ENCODE measurements around the gene CHTOP.

Gene CHTOP

DNA sequence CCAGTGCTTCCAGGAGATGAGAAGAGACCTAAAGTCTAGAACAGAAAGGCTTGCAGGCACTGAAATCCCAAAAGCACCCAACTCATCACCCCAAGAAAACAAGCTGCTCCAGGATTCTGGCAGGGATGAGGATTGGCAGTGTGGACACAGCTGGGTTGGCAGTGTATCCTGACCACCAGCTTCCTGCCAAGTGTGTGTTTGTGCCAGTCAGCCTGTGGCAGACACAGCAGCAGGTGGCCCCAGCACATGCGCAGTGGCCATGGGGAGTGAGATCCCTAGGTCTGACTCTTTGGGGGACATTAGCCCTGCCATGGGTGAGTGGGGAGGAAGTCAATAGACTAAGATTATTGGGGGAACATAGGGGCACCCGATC lies 16.0 kb downstream of the CHTOP start:
- peaks cover 29% of the 10 kb centered on the region for H3K36me3 ChIP-seq
- no peaks in the 10 kb centered on the region for H3K27me3 ChIP-seq (ENCODE audit: insufficient read depth, low read depth, severe bottlenecking)
- H3K27ac ChIP-seq = no peak overlapping the region
- H3K4me3 ChIP-seq (ENCODE audit: low read depth, low read length) = no peak overlapping the region
- no peak for DNase-seq
- TF ChIP-seq, protein P1, sequence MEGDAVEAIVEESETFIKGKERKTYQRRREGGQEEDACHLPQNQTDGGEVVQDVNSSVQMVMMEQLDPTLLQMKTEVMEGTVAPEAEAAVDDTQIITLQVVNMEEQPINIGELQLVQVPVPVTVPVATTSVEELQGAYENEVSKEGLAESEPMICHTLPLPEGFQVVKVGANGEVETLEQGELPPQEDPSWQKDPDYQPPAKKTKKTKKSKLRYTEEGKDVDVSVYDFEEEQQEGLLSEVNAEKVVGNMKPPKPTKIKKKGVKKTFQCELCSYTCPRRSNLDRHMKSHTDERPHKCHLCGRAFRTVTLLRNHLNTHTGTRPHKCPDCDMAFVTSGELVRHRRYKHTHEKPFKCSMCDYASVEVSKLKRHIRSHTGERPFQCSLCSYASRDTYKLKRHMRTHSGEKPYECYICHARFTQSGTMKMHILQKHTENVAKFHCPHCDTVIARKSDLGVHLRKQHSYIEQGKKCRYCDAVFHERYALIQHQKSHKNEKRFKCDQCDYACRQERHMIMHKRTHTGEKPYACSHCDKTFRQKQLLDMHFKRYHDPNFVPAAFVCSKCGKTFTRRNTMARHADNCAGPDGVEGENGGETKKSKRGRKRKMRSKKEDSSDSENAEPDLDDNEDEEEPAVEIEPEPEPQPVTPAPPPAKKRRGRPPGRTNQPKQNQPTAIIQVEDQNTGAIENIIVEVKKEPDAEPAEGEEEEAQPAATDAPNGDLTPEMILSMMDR (IDR thresholded peaks at IDR 0.05; ENCODE audit: low read depth, low read length) = no peak
- peaks cover 2% of the 10 kb centered on the region for H3K9me3 ChIP-seq (ENCODE audit: severe bottlenecking)

DNA sequence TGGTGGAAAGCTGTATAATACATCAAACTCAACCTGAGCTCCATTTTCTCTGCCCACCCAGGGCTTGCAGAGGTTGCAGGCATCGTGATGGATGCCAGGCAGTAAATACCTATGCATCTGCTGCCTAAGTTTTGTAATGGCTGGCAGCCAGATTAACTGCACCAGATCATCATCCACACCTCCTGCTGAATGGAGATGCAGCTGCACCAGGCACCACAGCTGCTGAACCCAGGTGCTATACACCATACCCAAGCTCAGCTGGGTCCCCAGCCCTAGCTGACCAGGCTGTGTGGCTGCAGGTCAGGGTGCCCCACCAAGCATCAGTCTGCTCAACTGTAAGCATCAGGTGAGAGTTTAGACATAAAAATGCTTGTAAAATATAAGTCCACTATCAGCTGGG lies 17.9 kb downstream of the CHTOP start:
- peaks cover 2% of the 10 kb centered on the region for H3K9me3 ChIP-seq (ENCODE audit: severe bottlenecking)
- no peak for DNase-seq
- H3K27me3 ChIP-seq (ENCODE audit: insufficient read depth, low read depth, severe bottlenecking) = no peaks in the 10 kb centered on the region
- H3K36me3 ChIP-seq = peaks cover 9% of the 10 kb centered on the region
- no peak overlapping the region for H3K27ac ChIP-seq
- H3K4me3 ChIP-seq (ENCODE audit: low read depth, low read length) = no peak overlapping the region
- TF ChIP-seq, protein P1 (IDR thresholded peaks at IDR 0.05; ENCODE audit: low read depth, low read length) = no peak

- peaks cover 2% of the 10 kb centered on the region for H3K9me3 ChIP-seq (ENCODE audit: severe bottlenecking)
- H3K27me3 ChIP-seq (ENCODE audit: insufficient read depth, low read depth, severe bottlenecking) = no peaks in the 10 kb centered on the region
- no peak overlapping the region for H3K4me3 ChIP-seq (ENCODE audit: low read depth, low read length)
- no peaks in the 10 kb centered on the region for H3K36me3 ChIP-seq
- DNase-seq = no peak
- TF ChIP-seq, protein P1 (IDR thresholded peaks at IDR 0.05; ENCODE audit: low read depth, low read length) = no peak
- no peak overlapping the region for H3K27ac ChIP-seq
Observed at GRCh38 chr1:153652805-153653500, 19.1 kb downstream of the CHTOP start.

DNA sequence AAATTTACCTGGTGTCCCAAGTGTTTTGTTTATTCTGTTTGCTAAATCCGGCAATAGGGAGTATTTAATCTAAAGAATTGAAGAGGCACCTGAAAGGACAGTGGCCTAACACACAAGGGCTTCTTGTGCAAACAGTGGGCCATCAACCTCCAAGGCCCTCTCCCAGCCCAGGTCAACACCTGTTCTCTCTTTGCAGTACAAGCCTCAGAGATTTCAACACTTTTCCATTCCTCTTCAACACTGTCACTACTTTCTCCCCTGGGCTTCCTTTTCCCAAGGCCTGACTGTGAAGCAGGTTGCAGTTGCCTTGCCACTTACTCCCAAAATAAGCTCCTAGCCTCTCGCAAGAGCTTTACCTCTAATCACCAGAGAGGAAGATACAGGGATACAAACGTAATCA lies 21.5 kb downstream of the CHTOP start:
- no peaks in the 10 kb centered on the region for H3K27me3 ChIP-seq (ENCODE audit: insufficient read depth, low read depth, severe bottlenecking)
- peaks cover 11% of the 10 kb centered on the region for H3K36me3 ChIP-seq
- TF ChIP-seq, protein P1 (IDR thresholded peaks at IDR 0.05; ENCODE audit: low read depth, low read length) = no peak
- H3K9me3 ChIP-seq (ENCODE audit: severe bottlenecking) = no peaks in the 10 kb centered on the region
- no peak overlapping the region for H3K27ac ChIP-seq
- DNase-seq = no peak
- H3K4me3 ChIP-seq (ENCODE audit: low read depth, low read length) = no peak overlapping the region

DNA sequence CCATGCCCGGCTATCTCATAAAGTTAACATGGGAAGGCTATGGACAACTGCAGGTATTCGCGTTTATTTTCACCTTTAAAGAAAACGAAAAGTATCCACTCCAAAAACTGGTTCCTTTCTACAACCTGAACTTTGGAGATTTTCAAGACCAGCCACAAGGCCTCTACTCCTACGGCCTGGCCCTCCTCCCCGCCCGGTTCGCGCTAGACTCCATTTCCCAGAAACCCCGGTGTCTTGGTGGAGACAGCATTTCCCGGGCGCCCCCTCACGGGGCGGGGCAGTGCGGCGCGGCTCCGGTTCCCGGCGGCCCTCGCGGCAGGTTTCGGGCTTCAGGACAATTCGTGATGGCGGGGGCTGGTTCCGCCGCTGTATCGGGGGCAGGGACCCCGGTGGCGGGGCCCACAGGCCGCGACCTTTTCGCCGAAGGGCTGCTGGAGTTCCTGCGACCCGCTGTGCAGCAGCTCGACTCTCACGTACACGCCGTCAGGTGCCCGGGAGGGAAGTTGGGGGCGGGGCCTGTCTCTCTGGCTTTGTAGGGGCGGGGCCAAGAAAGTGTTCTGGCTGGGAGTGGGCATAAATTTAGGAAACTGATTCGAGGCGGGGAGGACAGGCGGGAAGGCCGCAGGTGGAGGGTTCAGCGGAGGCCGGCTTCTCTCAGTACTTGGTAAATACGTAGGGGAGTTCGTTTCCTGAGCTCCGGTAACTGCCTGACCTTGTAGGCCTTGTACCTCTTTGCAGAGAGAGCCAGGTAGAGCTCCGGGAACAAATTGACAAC lies 24.7 kb downstream of the CHTOP start, which contains the start of gene SNAPIN:
SNAPIN (plus strand) TSS at position 304 of the 775 bp plus-strand sequence; CDS start at position 345, 41 bp downstream.
- H3K4me3 ChIP-seq (ENCODE audit: low read depth, low read length) = peak within 1 kb of the TSS; percentile 67
- TF ChIP-seq, protein P1 (IDR thresholded peaks at IDR 0.05; ENCODE audit: low read depth, low read length) = peak; percentile 39; the same call in 1 of the 2 replicates
- DNase-seq = peak; percentile 100

More for the DNA sequence above, 24.7 kb downstream of the CHTOP start, which contains the start of gene SNAPIN:
- Histone ChIP-seq H3K36me3 (peaks cover 44% of the 10 kb centered on the region), H3K27me3 (ENCODE audit: insufficient read depth, low read depth, severe bottlenecking) (no peaks in the 10 kb centered on the region), H3K9me3 (ENCODE audit: severe bottlenecking) (no peaks in the 10 kb centered on the region), H3K27ac (peak within 1 kb of the TSS; percentile 96)
